Ectodermal cell (in vitro differentiated cells): Measurements from ENCODE around the gene SARDH.
"Not testable (repeated sequence)": the region's sequence is repeated elsewhere in the genome, so short reads cannot be mapped to it uniquely, and the experiment has no call there.

ENCODE experiments used
- H3K27ac ChIP-seq: 2 replicates; pipeline ENCODE4 v1.7.0; 2013; ENCODE audit warnings: mild to moderate bottlenecking, low read depth, low read length; ENCODE audit not compliant: insufficient read depth, poor library complexity, severe bottlenecking
- H3K27me3 ChIP-seq: 2 replicates; pipeline ENCODE4 v1.7.0; 2013; ENCODE audit warnings: mild to moderate bottlenecking, low read length; ENCODE audit not compliant: insufficient read depth, control insufficient read depth, poor library complexity, severe bottlenecking
- H3K36me3 ChIP-seq: one replicate; pipeline ENCODE4 v1.7.0; 2013; ENCODE audit warnings: low read length; ENCODE audit not compliant: control insufficient read depth, insufficient read depth
- H3K4me1 ChIP-seq: one replicate; pipeline ENCODE4 v1.7.0; 2013; ENCODE audit warnings: low read length; ENCODE audit not compliant: control insufficient read depth, insufficient read depth
- H3K4me3 ChIP-seq: 2 replicates; pipeline ENCODE4 v1.7.0; 2013; ENCODE audit warnings: low read depth, low read length, control low read depth; ENCODE audit not compliant: insufficient read depth
- H3K9me3 ChIP-seq: 2 replicates; pipeline ENCODE4 v1.7.0; 2013; ENCODE audit warnings: mild to moderate bottlenecking, low read length, moderate library complexity; ENCODE audit not compliant: control insufficient read depth
- WGBS, 2 experiments: methylation state at CpG; one replicate each; pipeline ENCODE4 v1.1.7; 2013; ENCODE audit warnings: missing lambda C conversion rate in 2 of 2; 5-methylcytosine and 5-hydroxymethylcytosine counted together

SARDH gene

GRCh38 chr9:133767625-133768024 is 29.5 kb upstream of the SARDH start:
- peaks cover 20% of the 10 kb centered on the region for H3K36me3 ChIP-seq
- H3K4me3 ChIP-seq: no peak overlapping the region
- no peaks in the 10 kb centered on the region for H3K27me3 ChIP-seq
- no peaks in the 10 kb centered on the region for H3K4me1 ChIP-seq
- 89 to 95% methylated on average over 1 of the region's 1 CpG for WGBS, 2 experiments
- no peak overlapping the region for H3K27ac ChIP-seq
- no peaks in the 10 kb centered on the region for H3K9me3 ChIP-seq

GRCh38 chr9:133767008-133767407 is 28.9 kb upstream of the SARDH start:
- Histone ChIP-seq H3K27me3 (no peaks in the 10 kb centered on the region), H3K4me3 (no peak overlapping the region), H3K36me3 (peaks cover 20% of the 10 kb centered on the region), H3K9me3 (no peaks in the 10 kb centered on the region), H3K27ac (no peak overlapping the region), H3K4me1 (no peaks in the 10 kb centered on the region)
- 89 to 100% methylated on average over 1 of the region's 1 CpG for WGBS, 2 experiments

- no CpG with 5 or more reads among the region's 3 CpGs for WGBS, 2 experiments
- not testable (repeated sequence) for H3K27ac ChIP-seq, H3K9me3 ChIP-seq, H3K4me1 ChIP-seq, H3K4me3 ChIP-seq, H3K27me3 ChIP-seq
- H3K36me3 ChIP-seq: peaks cover 20% of the 10 kb centered on the region
These were observed 28.1 kb upstream of the SARDH start for GRCh38 chr9:133766234-133766633.

- WGBS, 2 experiments: 93% methylated on average over 26 of the region's 26 CpGs
- Histone ChIP-seq H3K36me3 (peaks cover 20% of the 10 kb centered on the region), H3K9me3 (no peaks in the 10 kb centered on the region), H3K27me3 (no peaks in the 10 kb centered on the region), H3K4me1 (no peaks in the 10 kb centered on the region), H3K4me3 (no peak overlapping the region), H3K27ac (no peak overlapping the region)
These were observed 25.4 kb upstream of the SARDH start for GRCh38 chr9:133763272-133764183.

- Histone ChIP-seq H3K4me1 (no peaks in the 10 kb centered on the region), H3K27me3 (no peaks in the 10 kb centered on the region), H3K36me3 (peaks cover 15% of the 10 kb centered on the region), H3K9me3 (no peaks in the 10 kb centered on the region), H3K27ac (no peak overlapping the region), H3K4me3 (no peak overlapping the region)
- WGBS, 2 experiments: 91 to 93% methylated on average over 19 of the region's 19 CpGs
These were observed 24.5 kb upstream of the SARDH start for GRCh38 chr9:133762488-133763271.

GRCh38 chr9:133761641-133762248 is 23.6 kb upstream of the SARDH start:
- Histone ChIP-seq H3K27me3 (no peaks in the 10 kb centered on the region), H3K36me3 (peaks cover 6% of the 10 kb centered on the region), H3K9me3 (no peaks in the 10 kb centered on the region), H3K27ac (no peak overlapping the region), H3K4me1 (no peaks in the 10 kb centered on the region), H3K4me3 (no peak overlapping the region)
- WGBS, 2 experiments: 87 to 92% methylated on average over 11 of the region's 11 CpGs

- Histone ChIP-seq H3K36me3 (peaks cover 3% of the 10 kb centered on the region), H3K4me3 (no peak overlapping the region), H3K27ac (no peak overlapping the region), H3K4me1 (no peaks in the 10 kb centered on the region), H3K9me3 (no peaks in the 10 kb centered on the region), H3K27me3 (no peaks in the 10 kb centered on the region)
- 93% methylated on average over 11 of the region's 11 CpGs for WGBS, 2 experiments
These were observed 22.6 kb upstream of the SARDH start for GRCh38 chr9:133760713-133761290.

GRCh38 chr9:133759946-133760345 is 21.8 kb upstream of the SARDH start:
- 95 to 97% methylated on average over 11 of the region's 11 CpGs for WGBS, 2 experiments
- H3K4me3 ChIP-seq: no peak overlapping the region

GRCh38 chr9:133759146-133759900 is 21.2 kb upstream of the SARDH start:
- H3K27me3 ChIP-seq: no peaks in the 10 kb centered on the region
- H3K4me1 ChIP-seq: no peaks in the 10 kb centered on the region
- no peak overlapping the region for H3K27ac ChIP-seq
- WGBS, 2 experiments: 90% methylated on average over 32 of the region's 32 CpGs
- no peaks in the 10 kb centered on the region for H3K9me3 ChIP-seq
- no peak overlapping the region for H3K4me3 ChIP-seq
- H3K36me3 ChIP-seq: no peaks in the 10 kb centered on the region

More at GRCh38 chr9:133759946-133760345, 21.8 kb upstream of the SARDH start:
- Histone ChIP-seq H3K27ac (no peak overlapping the region), H3K9me3 (no peaks in the 10 kb centered on the region), H3K4me1 (no peaks in the 10 kb centered on the region), H3K36me3 (no peaks in the 10 kb centered on the region), H3K27me3 (no peaks in the 10 kb centered on the region)
